ENCODE measurements around the gene SLC40A1.

GRCh38 chr2:189570570-189571031 is 10.0 kb downstream of the SLC40A1 start:
- TF ChIP-seq POLR2AphosphoS5 (IDR thresholded peaks at IDR 0.05): no peak
- TF ChIP-seq, protein P1, sequence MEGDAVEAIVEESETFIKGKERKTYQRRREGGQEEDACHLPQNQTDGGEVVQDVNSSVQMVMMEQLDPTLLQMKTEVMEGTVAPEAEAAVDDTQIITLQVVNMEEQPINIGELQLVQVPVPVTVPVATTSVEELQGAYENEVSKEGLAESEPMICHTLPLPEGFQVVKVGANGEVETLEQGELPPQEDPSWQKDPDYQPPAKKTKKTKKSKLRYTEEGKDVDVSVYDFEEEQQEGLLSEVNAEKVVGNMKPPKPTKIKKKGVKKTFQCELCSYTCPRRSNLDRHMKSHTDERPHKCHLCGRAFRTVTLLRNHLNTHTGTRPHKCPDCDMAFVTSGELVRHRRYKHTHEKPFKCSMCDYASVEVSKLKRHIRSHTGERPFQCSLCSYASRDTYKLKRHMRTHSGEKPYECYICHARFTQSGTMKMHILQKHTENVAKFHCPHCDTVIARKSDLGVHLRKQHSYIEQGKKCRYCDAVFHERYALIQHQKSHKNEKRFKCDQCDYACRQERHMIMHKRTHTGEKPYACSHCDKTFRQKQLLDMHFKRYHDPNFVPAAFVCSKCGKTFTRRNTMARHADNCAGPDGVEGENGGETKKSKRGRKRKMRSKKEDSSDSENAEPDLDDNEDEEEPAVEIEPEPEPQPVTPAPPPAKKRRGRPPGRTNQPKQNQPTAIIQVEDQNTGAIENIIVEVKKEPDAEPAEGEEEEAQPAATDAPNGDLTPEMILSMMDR (IDR thresholded peaks at IDR 0.05): no peak
- no peak for TF ChIP-seq POLR2A (IDR thresholded peaks at IDR 0.05)
